Superior temporal gyrus (tissue), 1 donor: Measurements from ENCODE around the gene KIAA1217.

Experiments used
- DNase-seq: peaks from one replicate; pipeline ENCODE4 v3.0.0-alpha.2; 2016; ENCODE audit errors: extremely low spot score

KIAA1217 gene

GRCh38 chr10:24545585-24545984 is 336.6 kb downstream of the KIAA1217 start:
- no peak for DNase-seq

- DNase-seq: no peak
Observed at GRCh38 chr10:24550680-24551079, 341.7 kb downstream of the KIAA1217 start.

GRCh38 chr10:24551161-24551560 is 342.2 kb downstream of the KIAA1217 start:
- DNase-seq: no peak

- no peak for DNase-seq
Observed at GRCh38 chr10:24552346-24553016, 343.5 kb downstream of the KIAA1217 start.

- DNase-seq: no peak
Observed at GRCh38 chr10:24553051-24553612, 344.2 kb downstream of the KIAA1217 start.

GRCh38 chr10:24554036-24554435 is 345.1 kb downstream of the KIAA1217 start:
- no peak for DNase-seq

- DNase-seq: no peak
Observed at GRCh38 chr10:24556126-24556749, 347.3 kb downstream of the KIAA1217 start.

- peak; percentile 79 for DNase-seq
Observed at GRCh38 chr10:24556750-24557742, 348.1 kb downstream of the KIAA1217 start.

- no peak for DNase-seq
Observed at GRCh38 chr10:24561453-24561852, 352.5 kb downstream of the KIAA1217 start.

- no peak for DNase-seq
Observed at GRCh38 chr10:24568042-24568441, 359.1 kb downstream of the KIAA1217 start.

- no peak for DNase-seq
Observed at GRCh38 chr10:24569330-24569796, 360.4 kb downstream of the KIAA1217 start.

- no peak for DNase-seq
Observed at GRCh38 chr10:24569828-24570657, 361.1 kb downstream of the KIAA1217 start.

GRCh38 chr10:24570658-24571426 is 361.9 kb downstream of the KIAA1217 start:
- DNase-seq: no peak

- no peak for DNase-seq
Observed at GRCh38 chr10:24571870-24572450, 363.0 kb downstream of the KIAA1217 start.

GRCh38 chr10:24574161-24574560 is 365.2 kb downstream of the KIAA1217 start:
- peak; percentile 14 for DNase-seq

- peak; percentile 20 for DNase-seq
Observed at GRCh38 chr10:24574578-24575155, 365.7 kb downstream of the KIAA1217 start.

GRCh38 chr10:24575481-24576002 is 366.6 kb downstream of the KIAA1217 start:
- no peak for DNase-seq

- DNase-seq: no peak
Observed at GRCh38 chr10:24579448-24579847, 370.5 kb downstream of the KIAA1217 start.

- no peak for DNase-seq
Observed at GRCh38 chr10:24579906-24580305, 371.0 kb downstream of the KIAA1217 start.
